Myocyte (in vitro differentiated cells): ENCODE results near the gene QSER1. TPM values are rescaled to one million over a fixed set of nuclear protein-coding genes. Genes with fewer than 3 reads are reported as not detected.

ENCODE experiments used
- DNase-seq: peaks from one replicate; pipeline ENCODE4 v3.0.0-alpha.2; 2012; ENCODE audit warnings: low read depth
- total RNA-seq: library from RNA; depleted of rRNA; stranded (reverse); fragments of >200 nt; gene quantifications from 2 replicates; pipeline ENCODE4 v1.2.3, GENCODE V29; 2014

QSER1 gene
- total RNA-seq, 1 donor from 2014 or later = 19.2 TPM

- no peak for DNase-seq
Observed at GRCh38 chr11:32890843-32891656, 1.6 kb upstream of the QSER1 start.

GRCh38 chr11:32891657-32892354 lies 805 bp upstream of the QSER1 start:
- DNase-seq = no peak

- DNase-seq = no peak
Observed at GRCh38 chr11:32893093-32893342, 407 bp downstream of the QSER1 start.

- DNase-seq = peak; percentile 63
Observed at GRCh38 chr11:32893343-32894148, 935 bp downstream of the QSER1 start.

- DNase-seq = peak; percentile 64
Observed at GRCh38 chr11:32894149-32894827, 1.7 kb downstream of the QSER1 start.

- no peak for DNase-seq
Observed at GRCh38 chr11:32894921-32895320, 2.3 kb downstream of the QSER1 start.

GRCh38 chr11:32895471-32895870 lies 2.9 kb downstream of the QSER1 start:
- DNase-seq = no peak

- DNase-seq = no peak
Observed at GRCh38 chr11:32897103-32897502, 4.5 kb downstream of the QSER1 start.

- DNase-seq = no peak
Observed at GRCh38 chr11:32899438-32899837, 6.8 kb downstream of the QSER1 start.

GRCh38 chr11:32902089-32902665 lies 9.6 kb downstream of the QSER1 start:
- DNase-seq = no peak

- peak; percentile 15 for DNase-seq
Observed at GRCh38 chr11:32905028-32905667, 12.5 kb downstream of the QSER1 start.

GRCh38 chr11:32908619-32909018 lies 16.0 kb downstream of the QSER1 start:
- no peak for DNase-seq

GRCh38 chr11:32911413-32911812 lies 18.8 kb downstream of the QSER1 start:
- no peak for DNase-seq

GRCh38 chr11:32913445-32913844 lies 20.8 kb downstream of the QSER1 start:
- DNase-seq = no peak

GRCh38 chr11:32916361-32916760 lies 23.8 kb downstream of the QSER1 start:
- no peak for DNase-seq

- DNase-seq = no peak
Observed at GRCh38 chr11:32916994-32917393, 24.4 kb downstream of the QSER1 start.

- no peak for DNase-seq
Observed at GRCh38 chr11:32918427-32918826, 25.8 kb downstream of the QSER1 start.

- DNase-seq = no peak
Observed at GRCh38 chr11:32919338-32919737, 26.7 kb downstream of the QSER1 start.

- no peak for DNase-seq
Observed at GRCh38 chr11:32920570-32920969, 28.0 kb downstream of the QSER1 start.

GRCh38 chr11:32921204-32921603 lies 28.6 kb downstream of the QSER1 start:
- DNase-seq = peak; percentile 65

- DNase-seq = no peak
Observed at GRCh38 chr11:32931606-32932005, 39.0 kb downstream of the QSER1 start.
